HFF-Myc (cell line): ENCODE measurements around the gene GLIPR2.

ENCODE experiments used
- DNase-seq: peaks from one replicate; pipeline ENCODE4 v3.0.0-alpha.2; 2011; ENCODE audit warnings: low read depth; ENCODE audit errors: extremely low read depth
- H3K4me3 ChIP-seq: replicated peaks from 2 replicates; pipeline ENCODE4 v1.5.1; 2011; ENCODE audit warnings: low read depth, mild to moderate bottlenecking, control low read depth, low read length
- TF ChIP-seq, protein P1 (sequence below): IDR thresholded peaks from 2 replicates; pipeline ENCODE4 v1.5.1; 2012; ENCODE audit warnings: mild to moderate bottlenecking, low read depth, low read length, control low read depth; ENCODE audit errors: missing control alignments

Gene GLIPR2

DNA sequence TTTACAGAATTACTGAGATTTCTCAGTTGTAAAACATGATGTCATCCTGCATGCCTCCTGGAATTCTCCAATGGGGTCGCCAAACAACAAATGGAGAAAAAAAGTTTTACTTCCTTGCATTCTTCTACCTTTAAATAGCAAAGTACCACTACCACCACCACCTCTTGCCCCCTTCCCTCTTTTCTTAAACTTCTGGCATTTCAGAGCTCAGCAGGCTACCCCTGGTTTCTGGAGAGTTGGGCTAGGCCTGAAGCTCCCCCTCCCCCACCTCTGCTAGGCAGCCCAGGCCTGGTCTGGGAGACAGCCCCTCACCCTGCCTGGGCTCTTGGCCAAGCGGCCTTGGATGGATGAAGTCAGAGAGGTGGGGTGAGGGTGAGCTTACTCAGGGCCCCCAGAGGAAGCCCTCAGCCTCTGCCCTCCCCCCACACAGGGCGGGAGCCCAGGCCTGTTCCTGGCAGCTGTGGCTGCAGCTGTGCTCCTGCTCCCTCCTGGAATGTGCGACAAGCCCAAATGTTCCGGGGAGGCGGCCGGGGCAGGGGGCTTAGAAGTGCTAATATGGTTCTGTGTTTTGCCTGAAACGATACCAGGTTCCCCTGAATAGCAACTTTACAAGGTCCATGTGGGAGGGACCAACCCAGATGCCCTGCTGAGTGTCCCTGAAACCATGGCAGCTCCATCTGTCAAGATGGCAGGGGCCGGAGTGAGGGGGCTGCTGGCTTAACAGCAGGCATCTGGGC lies 26.7 kb downstream of the GLIPR2 start:
- no peak overlapping the region for H3K4me3 ChIP-seq
- TF ChIP-seq, protein P1, sequence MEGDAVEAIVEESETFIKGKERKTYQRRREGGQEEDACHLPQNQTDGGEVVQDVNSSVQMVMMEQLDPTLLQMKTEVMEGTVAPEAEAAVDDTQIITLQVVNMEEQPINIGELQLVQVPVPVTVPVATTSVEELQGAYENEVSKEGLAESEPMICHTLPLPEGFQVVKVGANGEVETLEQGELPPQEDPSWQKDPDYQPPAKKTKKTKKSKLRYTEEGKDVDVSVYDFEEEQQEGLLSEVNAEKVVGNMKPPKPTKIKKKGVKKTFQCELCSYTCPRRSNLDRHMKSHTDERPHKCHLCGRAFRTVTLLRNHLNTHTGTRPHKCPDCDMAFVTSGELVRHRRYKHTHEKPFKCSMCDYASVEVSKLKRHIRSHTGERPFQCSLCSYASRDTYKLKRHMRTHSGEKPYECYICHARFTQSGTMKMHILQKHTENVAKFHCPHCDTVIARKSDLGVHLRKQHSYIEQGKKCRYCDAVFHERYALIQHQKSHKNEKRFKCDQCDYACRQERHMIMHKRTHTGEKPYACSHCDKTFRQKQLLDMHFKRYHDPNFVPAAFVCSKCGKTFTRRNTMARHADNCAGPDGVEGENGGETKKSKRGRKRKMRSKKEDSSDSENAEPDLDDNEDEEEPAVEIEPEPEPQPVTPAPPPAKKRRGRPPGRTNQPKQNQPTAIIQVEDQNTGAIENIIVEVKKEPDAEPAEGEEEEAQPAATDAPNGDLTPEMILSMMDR = no peak
- DNase-seq = peak; percentile 33

- no peak overlapping the region for H3K4me3 ChIP-seq
- DNase-seq = no peak
- TF ChIP-seq, protein P1 = no peak
Observed at GRCh38 chr9:36163786-36164170, 27.2 kb downstream of the GLIPR2 start.

- TF ChIP-seq, protein P1 = no peak
Observed at GRCh38 chr9:36164372-36164771, 27.8 kb downstream of the GLIPR2 start.

GRCh38 chr9:36164989-36165388 lies 28.5 kb downstream of the GLIPR2 start:
- no peak for DNase-seq
- TF ChIP-seq, protein P1 = no peak
- H3K4me3 ChIP-seq = no peak overlapping the region

More at GRCh38 chr9:36164372-36164771, 27.8 kb downstream of the GLIPR2 start:
- H3K4me3 ChIP-seq = no peak overlapping the region
- DNase-seq = no peak

- H3K4me3 ChIP-seq = no peak overlapping the region
- DNase-seq = no peak
- TF ChIP-seq, protein P1 = no peak
Observed at GRCh38 chr9:36165826-36166167, 29.3 kb downstream of the GLIPR2 start.

DNA sequence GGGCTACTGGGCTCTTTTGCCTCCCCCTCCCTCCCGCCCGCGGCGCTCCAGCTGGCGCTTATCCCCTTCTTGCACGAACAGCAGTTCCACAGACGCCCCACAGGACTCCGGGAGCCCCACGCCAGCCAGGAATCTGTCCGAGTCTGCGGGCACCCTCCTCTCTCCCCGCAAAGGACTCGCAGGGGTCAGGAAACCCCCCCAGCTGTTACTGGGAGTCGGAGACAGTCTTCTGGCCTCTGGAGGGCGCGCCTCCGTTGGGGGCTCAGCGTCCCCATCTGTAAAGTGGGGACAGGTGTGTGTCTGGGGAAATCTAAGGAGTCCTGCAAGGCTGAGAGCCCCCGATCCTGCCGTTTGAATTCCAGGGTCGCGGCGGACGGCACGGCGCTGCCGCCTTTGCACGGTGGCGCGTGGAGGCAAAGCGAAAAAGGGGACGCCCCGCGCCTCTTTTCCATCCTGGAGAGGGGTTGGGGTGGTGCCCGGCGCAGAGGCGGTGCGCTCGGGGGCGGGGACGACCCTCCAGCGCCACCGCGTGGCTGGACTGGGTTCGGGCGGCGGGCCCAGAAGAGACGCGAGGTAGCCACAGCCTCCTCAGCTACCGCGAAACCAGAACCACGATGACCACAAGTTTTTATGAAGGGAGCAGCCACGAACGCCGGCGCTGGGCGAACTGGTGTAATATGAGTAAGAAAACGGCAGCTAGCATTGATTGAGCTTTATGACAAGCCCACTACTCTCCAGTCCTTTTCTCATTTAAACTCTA lies 29.8 kb downstream of the GLIPR2 start:
- peak; percentile 49 for DNase-seq
- TF ChIP-seq, protein P1 = peak; percentile 83
- H3K4me3 ChIP-seq = peak overlapping the region; percentile 44

- TF ChIP-seq, protein P1 = no peak
- no peak for DNase-seq
- no peak within 1 kb of the TSS for H3K4me3 ChIP-seq
Observed at GRCh38 chr9:36169166-36169565, 32.6 kb downstream of the GLIPR2 start, which contains the start of gene CCIN. CCIN (plus strand) TSS chr9:36169388; CDS start chr9:36169503, 115 bp downstream.
